WTC11 (cell line): Measurements from ENCODE around the gene SART1. TPM values are rescaled to one million over a fixed set of nuclear protein-coding genes. Genes with fewer than 3 reads are reported as not detected.
A peak's percentile ranks its signal among the peaks of the same experiment; 100 is the strongest.

ENCODE experiments used
- ATAC-seq: fragments of 200-7000 bp; cut with Tn5 transposase; 2 replicates; pipeline ENCODE4 v1.10.0; 2021; ENCODE audit warnings: mild to moderate bottlenecking, moderate library complexity
- CTCF ChIA-PET: fragments of 300-600 bp; sonication (Branson Sonifier 250); formaldehyde crosslinking; loops from one replicate; lab custom pipeline; 2021; ENCODE audit warnings: antibody characterized with exemption; lab: Charles Lee
- POLR2A ChIA-PET: fragments of 350-600 bp; sonication (Branson Sonifier 250); formaldehyde crosslinking; loops from one replicate; lab custom pipeline; 2021; ENCODE audit warnings: antibody characterized with exemption; lab: Charles Lee
- DNase-seq: peaks from one replicate; pipeline ENCODE4 v3.0.0; 2021; ENCODE audit warnings: low spot score
- H3K27ac Mint-ChIP-seq: 2 replicates; pipeline ENCODE4 v1.8.0; 2021; ENCODE audit warnings: mixed read lengths
- H3K27me3 Mint-ChIP-seq: 2 replicates; pipeline ENCODE4 v1.8.0; 2021; ENCODE audit warnings: low read depth, mild to moderate bottlenecking, moderate library complexity, mixed read lengths
- H3K36me3 Mint-ChIP-seq: 2 replicates; pipeline ENCODE4 v1.8.0; 2021; ENCODE audit warnings: mixed read lengths
- H3K4me1 Mint-ChIP-seq: 2 replicates; pipeline ENCODE4 v1.8.0; 2022; ENCODE audit warnings: mixed read lengths
- H3K4me3 Mint-ChIP-seq: 2 replicates; pipeline ENCODE4 v1.8.0; 2021; ENCODE audit warnings: mild to moderate bottlenecking, moderate library complexity, mixed read lengths
- H3K9me3 Mint-ChIP-seq: 2 replicates; pipeline ENCODE4 v1.8.0; 2021; ENCODE audit warnings: mixed read lengths
- AFF4 ChIP-seq: sonication (generic); formaldehyde crosslinking; IDR thresholded peaks from 2 replicates; pipeline ENCODE4 v1.8.1; 2023; ENCODE audit warnings: mild to moderate bottlenecking, missing genetic modification reagents, borderline replicate concordance
- ATF3 ChIP-seq: sonication (generic); formaldehyde crosslinking; conservative IDR thresholded peaks from 2 replicates; pipeline ENCODE4 v1.8.1; 2022; ENCODE audit warnings: mild to moderate bottlenecking, missing genetic modification reagents
- JAZF1 ChIP-seq: fragments of 250-450 bp; sonication (Bioruptor Pico); IDR thresholded peaks from 2 replicates; pipeline ENCODE4 v1.9.0; 2021; ENCODE audit warnings: moderate library complexity, mild to moderate bottlenecking, inconsistent platforms
- NFATC4 ChIP-seq: fragments of 250-450 bp; sonication (Bioruptor Pico); IDR thresholded peaks from 2 replicates; pipeline ENCODE4 v1.9.0; 2021; ENCODE audit warnings: mild to moderate bottlenecking
- TEAD4 ChIP-seq: sonication (generic); formaldehyde crosslinking; IDR thresholded peaks from 2 replicates; pipeline ENCODE4 v1.8.0; 2022; ENCODE audit warnings: mild to moderate bottlenecking, missing genetic modification reagents
- TP53 ChIP-seq: sonication (generic); formaldehyde crosslinking; IDR thresholded peaks from 2 replicates; pipeline ENCODE4 v1.8.1; 2023; ENCODE audit warnings: mild to moderate bottlenecking, missing genetic modification reagents
- USF1 ChIP-seq: sonication (generic); formaldehyde crosslinking; IDR thresholded peaks from 2 replicates; pipeline ENCODE4 v1.8.0; 2022; ENCODE audit warnings: mild to moderate bottlenecking, missing genetic modification reagents
- ZBTB43 ChIP-seq: sonication (generic); formaldehyde crosslinking; IDR thresholded peaks from 2 replicates; pipeline ENCODE4 v1.8.1; 2023; ENCODE audit warnings: mild to moderate bottlenecking, missing genetic modification reagents
- total RNA-seq: library from RNA; stranded (reverse); gene quantifications from 3 replicates; pipeline ENCODE4 v1.2.3, GENCODE V29; 2021
- TF ChIP-seq, protein P1 (sequence below): sonication (generic); formaldehyde crosslinking; IDR thresholded peaks from 2 replicates; pipeline ENCODE4 v1.8.1; 2022; ENCODE audit warnings: mild to moderate bottlenecking, missing genetic modification reagents, moderate library complexity, borderline replicate concordance
- TF ChIP-seq, protein P2 (sequence below): sonication (generic); formaldehyde crosslinking; IDR thresholded peaks from 2 replicates; pipeline ENCODE4 v1.8.0; 2022; ENCODE audit warnings: mild to moderate bottlenecking, missing genetic modification reagents
- TF ChIP-seq, protein P3 (sequence below): sonication (generic); formaldehyde crosslinking; IDR thresholded peaks from 2 replicates; pipeline ENCODE4 v1.8.1; 2023; ENCODE audit warnings: mild to moderate bottlenecking, missing genetic modification reagents, moderate library complexity
- TF ChIP-seq, protein P4 (sequence below): sonication (generic); formaldehyde crosslinking; IDR thresholded peaks from 2 replicates; pipeline ENCODE4 v1.8.0; 2023; ENCODE audit warnings: missing genetic modification reagents, mild to moderate bottlenecking, borderline replicate concordance
- TF ChIP-seq, protein P5 (sequence below): fragments of 250-450 bp; sonication (Bioruptor Pico); conservative IDR thresholded peaks from 2 replicates; pipeline ENCODE4 v1.9.0; 2021; ENCODE audit warnings: mild to moderate bottlenecking
- TF ChIP-seq, protein P6 (sequence below): fragments of 250-450 bp; sonication (Bioruptor Pico); IDR thresholded peaks from 2 replicates; pipeline ENCODE4 v2.1.2; 2022; ENCODE audit warnings: mild to moderate bottlenecking, moderate library complexity
- TF ChIP-seq, protein P7 (sequence below): fragments of 250-450 bp; sonication (Bioruptor Pico); IDR thresholded peaks from 2 replicates; pipeline ENCODE4 v1.9.0; 2021; ENCODE audit warnings: mild to moderate bottlenecking

SART1 gene
- total RNA-seq, 1 experiment from 2014 or later: 57.0 TPM

DNA sequence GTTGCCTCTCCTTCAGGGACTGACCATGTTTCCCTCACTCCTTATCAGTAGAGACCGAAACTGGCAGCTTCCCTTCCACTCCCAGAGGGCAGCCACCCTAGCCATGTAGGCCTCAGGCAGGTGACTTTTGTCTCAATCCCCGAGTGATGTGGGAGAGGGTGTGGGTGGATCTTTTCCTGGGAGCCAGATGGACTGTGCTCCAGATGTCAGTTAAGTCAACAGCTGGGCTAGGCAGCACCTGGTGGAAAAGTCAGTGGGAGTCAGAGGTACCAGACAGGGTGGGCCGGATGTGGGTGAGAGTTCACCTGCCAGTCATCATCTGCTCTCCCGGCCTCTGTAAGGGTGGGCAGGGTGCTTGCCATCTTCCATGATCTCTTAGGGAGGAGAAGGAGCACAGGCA is 42.7 kb downstream of the SART1 start (continued):
- no peak for TF ChIP-seq NFATC4 (CRISPR knock-in tag)
- TF ChIP-seq TP53 (CRISPR knock-in tag): no peak
- TF ChIP-seq, all 79 proteins: peak for 0

DNA sequence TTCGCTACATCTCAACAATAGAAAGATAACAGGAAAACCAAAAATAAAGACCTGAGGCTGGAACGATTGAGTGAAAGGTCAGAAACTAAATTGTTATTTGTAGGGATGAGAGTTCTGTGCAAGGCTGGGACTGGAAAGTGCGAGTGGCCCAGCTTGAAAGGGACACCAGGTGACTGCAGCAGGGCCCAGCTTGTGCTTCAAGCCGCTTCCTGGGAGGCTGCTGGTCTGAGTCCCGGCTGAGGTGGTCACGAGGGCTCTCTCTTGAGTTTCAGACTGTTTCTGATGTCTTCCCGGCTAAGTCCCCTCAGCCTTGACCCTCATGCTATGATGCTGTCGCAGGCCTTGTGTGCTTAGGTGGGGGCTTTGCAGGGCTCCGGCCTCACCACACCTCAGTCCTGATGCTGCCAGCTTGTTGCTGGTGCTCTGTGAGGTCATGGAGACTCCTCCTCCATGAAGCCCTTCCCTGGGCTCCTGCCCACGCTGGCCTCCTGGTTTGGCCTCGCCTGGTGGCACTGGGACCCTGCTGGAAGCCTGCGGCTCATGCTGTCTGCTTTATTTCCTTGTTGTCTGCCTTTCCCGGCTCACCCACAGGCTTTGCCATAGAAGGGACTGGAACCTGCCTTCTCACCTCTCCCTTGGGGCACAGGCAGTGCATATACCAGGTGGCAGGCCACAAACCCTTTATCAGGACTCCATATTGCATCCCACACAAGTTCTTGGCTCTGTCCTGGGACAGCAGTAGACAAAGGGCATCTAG is 44.8 kb downstream of the SART1 start:
- H3K27ac Mint-ChIP-seq: peak overlapping the region; percentile 68
- DNase-seq: no peak
- TF ChIP-seq, protein P1, sequence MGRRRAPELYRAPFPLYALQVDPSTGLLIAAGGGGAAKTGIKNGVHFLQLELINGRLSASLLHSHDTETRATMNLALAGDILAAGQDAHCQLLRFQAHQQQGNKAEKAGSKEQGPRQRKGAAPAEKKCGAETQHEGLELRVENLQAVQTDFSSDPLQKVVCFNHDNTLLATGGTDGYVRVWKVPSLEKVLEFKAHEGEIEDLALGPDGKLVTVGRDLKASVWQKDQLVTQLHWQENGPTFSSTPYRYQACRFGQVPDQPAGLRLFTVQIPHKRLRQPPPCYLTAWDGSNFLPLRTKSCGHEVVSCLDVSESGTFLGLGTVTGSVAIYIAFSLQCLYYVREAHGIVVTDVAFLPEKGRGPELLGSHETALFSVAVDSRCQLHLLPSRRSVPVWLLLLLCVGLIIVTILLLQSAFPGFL (CRISPR knock-in tag): no peak
- TF ChIP-seq USF1 (CRISPR knock-in tag): no peak
- no peak for TF ChIP-seq ATF3 (CRISPR knock-in tag)
- TF ChIP-seq ZBTB43 (CRISPR knock-in tag): no peak
- TF ChIP-seq, protein P2, sequence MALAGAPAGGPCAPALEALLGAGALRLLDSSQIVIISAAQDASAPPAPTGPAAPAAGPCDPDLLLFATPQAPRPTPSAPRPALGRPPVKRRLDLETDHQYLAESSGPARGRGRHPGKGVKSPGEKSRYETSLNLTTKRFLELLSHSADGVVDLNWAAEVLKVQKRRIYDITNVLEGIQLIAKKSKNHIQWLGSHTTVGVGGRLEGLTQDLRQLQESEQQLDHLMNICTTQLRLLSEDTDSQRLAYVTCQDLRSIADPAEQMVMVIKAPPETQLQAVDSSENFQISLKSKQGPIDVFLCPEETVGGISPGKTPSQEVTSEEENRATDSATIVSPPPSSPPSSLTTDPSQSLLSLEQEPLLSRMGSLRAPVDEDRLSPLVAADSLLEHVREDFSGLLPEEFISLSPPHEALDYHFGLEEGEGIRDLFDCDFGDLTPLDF (CRISPR knock-in tag): no peak
- TF ChIP-seq TEAD4 (CRISPR knock-in tag): no peak
- TF ChIP-seq, protein P3, sequence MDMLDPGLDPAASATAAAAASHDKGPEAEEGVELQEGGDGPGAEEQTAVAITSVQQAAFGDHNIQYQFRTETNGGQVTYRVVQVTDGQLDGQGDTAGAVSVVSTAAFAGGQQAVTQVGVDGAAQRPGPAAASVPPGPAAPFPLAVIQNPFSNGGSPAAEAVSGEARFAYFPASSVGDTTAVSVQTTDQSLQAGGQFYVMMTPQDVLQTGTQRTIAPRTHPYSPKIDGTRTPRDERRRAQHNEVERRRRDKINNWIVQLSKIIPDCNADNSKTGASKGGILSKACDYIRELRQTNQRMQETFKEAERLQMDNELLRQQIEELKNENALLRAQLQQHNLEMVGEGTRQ (CRISPR knock-in tag): no peak
- TF ChIP-seq, protein P4, sequence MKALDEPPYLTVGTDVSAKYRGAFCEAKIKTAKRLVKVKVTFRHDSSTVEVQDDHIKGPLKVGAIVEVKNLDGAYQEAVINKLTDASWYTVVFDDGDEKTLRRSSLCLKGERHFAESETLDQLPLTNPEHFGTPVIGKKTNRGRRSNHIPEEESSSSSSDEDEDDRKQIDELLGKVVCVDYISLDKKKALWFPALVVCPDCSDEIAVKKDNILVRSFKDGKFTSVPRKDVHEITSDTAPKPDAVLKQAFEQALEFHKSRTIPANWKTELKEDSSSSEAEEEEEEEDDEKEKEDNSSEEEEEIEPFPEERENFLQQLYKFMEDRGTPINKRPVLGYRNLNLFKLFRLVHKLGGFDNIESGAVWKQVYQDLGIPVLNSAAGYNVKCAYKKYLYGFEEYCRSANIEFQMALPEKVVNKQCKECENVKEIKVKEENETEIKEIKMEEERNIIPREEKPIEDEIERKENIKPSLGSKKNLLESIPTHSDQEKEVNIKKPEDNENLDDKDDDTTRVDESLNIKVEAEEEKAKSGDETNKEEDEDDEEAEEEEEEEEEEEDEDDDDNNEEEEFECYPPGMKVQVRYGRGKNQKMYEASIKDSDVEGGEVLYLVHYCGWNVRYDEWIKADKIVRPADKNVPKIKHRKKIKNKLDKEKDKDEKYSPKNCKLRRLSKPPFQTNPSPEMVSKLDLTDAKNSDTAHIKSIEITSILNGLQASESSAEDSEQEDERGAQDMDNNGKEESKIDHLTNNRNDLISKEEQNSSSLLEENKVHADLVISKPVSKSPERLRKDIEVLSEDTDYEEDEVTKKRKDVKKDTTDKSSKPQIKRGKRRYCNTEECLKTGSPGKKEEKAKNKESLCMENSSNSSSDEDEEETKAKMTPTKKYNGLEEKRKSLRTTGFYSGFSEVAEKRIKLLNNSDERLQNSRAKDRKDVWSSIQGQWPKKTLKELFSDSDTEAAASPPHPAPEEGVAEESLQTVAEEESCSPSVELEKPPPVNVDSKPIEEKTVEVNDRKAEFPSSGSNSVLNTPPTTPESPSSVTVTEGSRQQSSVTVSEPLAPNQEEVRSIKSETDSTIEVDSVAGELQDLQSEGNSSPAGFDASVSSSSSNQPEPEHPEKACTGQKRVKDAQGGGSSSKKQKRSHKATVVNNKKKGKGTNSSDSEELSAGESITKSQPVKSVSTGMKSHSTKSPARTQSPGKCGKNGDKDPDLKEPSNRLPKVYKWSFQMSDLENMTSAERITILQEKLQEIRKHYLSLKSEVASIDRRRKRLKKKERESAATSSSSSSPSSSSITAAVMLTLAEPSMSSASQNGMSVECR (CRISPR knock-in tag): no peak
- no peak for TF ChIP-seq AFF4
- no peak for TF ChIP-seq JAZF1
- TF ChIP-seq, protein P5, sequence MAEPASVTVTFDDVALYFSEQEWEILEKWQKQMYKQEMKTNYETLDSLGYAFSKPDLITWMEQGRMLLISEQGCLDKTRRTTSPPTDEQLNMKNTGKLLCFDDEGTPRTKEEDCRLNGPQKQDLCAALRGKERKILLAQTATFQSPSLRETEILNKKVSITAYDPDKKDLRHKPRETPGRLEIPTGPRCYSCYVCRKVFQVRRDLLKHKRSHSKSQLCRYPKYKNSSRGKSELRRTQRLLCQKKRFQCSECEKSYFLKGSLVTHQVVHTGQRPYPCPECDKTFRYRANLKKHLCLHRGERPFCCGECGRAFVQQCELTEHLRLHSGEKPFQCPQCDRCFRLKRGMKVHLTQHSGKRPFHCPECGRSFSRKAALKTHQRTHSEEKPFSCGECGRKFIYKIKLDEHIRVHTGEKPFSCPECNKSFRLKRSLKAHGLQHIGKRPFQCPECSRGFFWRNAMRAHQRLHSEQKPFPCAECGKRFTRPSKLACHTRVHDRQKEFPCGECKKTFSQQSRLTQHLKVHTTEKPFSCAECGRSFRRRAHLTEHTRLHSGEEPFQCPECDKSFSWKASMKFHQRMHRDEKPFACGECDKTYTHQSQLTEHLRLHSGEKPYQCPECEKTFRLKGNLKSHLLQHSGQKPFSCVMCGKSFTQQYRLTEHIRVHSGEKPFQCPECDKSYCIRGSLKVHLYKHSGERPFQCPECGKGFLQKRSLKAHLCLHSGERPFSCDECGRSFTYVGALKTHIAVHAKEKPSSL (CRISPR knock-in tag): no peak
- TF ChIP-seq, protein P6, sequence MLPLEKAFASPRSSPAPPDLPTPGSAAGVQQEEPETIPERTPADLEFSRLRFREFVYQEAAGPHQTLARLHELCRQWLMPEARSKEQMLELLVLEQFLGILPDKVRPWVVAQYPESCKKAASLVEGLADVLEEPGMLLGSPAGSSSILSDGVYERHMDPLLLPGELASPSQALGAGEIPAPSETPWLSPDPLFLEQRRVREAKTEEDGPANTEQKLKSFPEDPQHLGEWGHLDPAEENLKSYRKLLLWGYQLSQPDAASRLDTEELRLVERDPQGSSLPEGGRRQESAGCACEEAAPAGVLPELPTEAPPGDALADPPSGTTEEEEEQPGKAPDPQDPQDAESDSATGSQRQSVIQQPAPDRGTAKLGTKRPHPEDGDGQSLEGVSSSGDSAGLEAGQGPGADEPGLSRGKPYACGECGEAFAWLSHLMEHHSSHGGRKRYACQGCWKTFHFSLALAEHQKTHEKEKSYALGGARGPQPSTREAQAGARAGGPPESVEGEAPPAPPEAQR: no peak
- TF ChIP-seq, protein P7, sequence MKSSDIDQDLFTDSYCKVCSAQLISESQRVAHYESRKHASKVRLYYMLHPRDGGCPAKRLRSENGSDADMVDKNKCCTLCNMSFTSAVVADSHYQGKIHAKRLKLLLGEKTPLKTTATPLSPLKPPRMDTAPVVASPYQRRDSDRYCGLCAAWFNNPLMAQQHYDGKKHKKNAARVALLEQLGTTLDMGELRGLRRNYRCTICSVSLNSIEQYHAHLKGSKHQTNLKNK: no peak

More for the DNA sequence above, 44.8 kb downstream of the SART1 start:
- ATAC-seq: no peak
- Mint-ChIP-seq H3K9me3 (no peaks in the 10 kb centered on the region), H3K4me3 (no peak overlapping the region), H3K36me3 (peaks cover 18% of the 10 kb centered on the region), H3K4me1 (peaks cover 17% of the 10 kb centered on the region), H3K27me3 (peaks cover 12% of the 10 kb centered on the region)
- ChIA-PET CTCF (interaction anchor here (1.3 to 1.7 kb wide), 3 partner anchors 16 to 226 kb away, joined by 4 to 5 read pairs (median 4); no protein-coding TSS in a partner anchor), POLR2A (interaction anchor here (0.6 kb wide), 1 partner anchor 17 kb away, joined by 7 read pairs; no protein-coding TSS in a partner anchor)
